Hematopoietic multipotent progenitor cell treated with erythropoietin and hydrocortisone succinate and interleukin-3 and kit ligand, for 6 days (in vitro differentiated cells): ENCODE measurements around the gene KDM4D.
"Not testable (repeated sequence)": the region's sequence is repeated elsewhere in the genome, so short reads cannot be mapped to it uniquely, and the experiment has no call there.

Experiments
- DNase-seq: peaks from one replicate; pipeline ENCODE4 v3.0.0-alpha.2; 2015

KDM4D gene

GRCh38 chr11:94973099-94973968, at the start of gene KDM4D, which contains the start of gene CWC15:
KDM4D (plus strand) TSS chr11:94973709; CDS start chr11:94997373, 23,664 bp downstream.
CWC15 (minus strand) TSS chr11:94973556; CDS start chr11:94972185, 1,371 bp downstream.
- DNase-seq, result peak; percentile 98

- DNase-seq, result no peak
Measured at GRCh38 chr11:94924171-94924572, 49.3 kb upstream of the KDM4D start.

- no peak for DNase-seq
Measured at GRCh38 chr11:94924612-94925011, 48.9 kb upstream of the KDM4D start.

- DNase-seq, result no peak
Measured at GRCh38 chr11:94925422-94926270, 47.9 kb upstream of the KDM4D start.

GRCh38 chr11:94926271-94926625, 47.3 kb upstream of the KDM4D start:
- no peak for DNase-seq

GRCh38 chr11:94926698-94927237, 46.7 kb upstream of the KDM4D start:
- DNase-seq, result no peak

GRCh38 chr11:94928117-94928990, 45.2 kb upstream of the KDM4D start:
- no peak for DNase-seq

GRCh38 chr11:94932072-94932471, 41.4 kb upstream of the KDM4D start:
- not testable (repeated sequence) for DNase-seq

GRCh38 chr11:94932503-94932902, 41.0 kb upstream of the KDM4D start:
- no peak for DNase-seq

- DNase-seq, result no peak
Measured at GRCh38 chr11:94933223-94934130, 40.0 kb upstream of the KDM4D start.

GRCh38 chr11:94934362-94934761, 39.1 kb upstream of the KDM4D start:
- no peak for DNase-seq

GRCh38 chr11:94934846-94935245, 38.7 kb upstream of the KDM4D start:
- DNase-seq, result no peak

GRCh38 chr11:94938095-94939055, 35.1 kb upstream of the KDM4D start:
- no peak for DNase-seq

GRCh38 chr11:94939346-94939745, 34.2 kb upstream of the KDM4D start:
- DNase-seq, result no peak

- no peak for DNase-seq
Measured at GRCh38 chr11:94941131-94941530, 32.4 kb upstream of the KDM4D start.

GRCh38 chr11:94946812-94947211, 26.7 kb upstream of the KDM4D start:
- no peak for DNase-seq

GRCh38 chr11:94948070-94948617, 25.4 kb upstream of the KDM4D start:
- DNase-seq, result peak; percentile 13

GRCh38 chr11:94954753-94955152, 18.8 kb upstream of the KDM4D start:
- DNase-seq, result no peak

- DNase-seq, result no peak
Measured at GRCh38 chr11:94956963-94957362, 16.5 kb upstream of the KDM4D start.
